GM23248 (cell line): Measurements from ENCODE around the gene FSTL4. TPM values are rescaled to one million over a fixed set of nuclear protein-coding genes. Genes with fewer than 3 reads are reported as not detected.

Experiments used
- DNase-seq: peaks from one replicate; pipeline ENCODE4 v3.0.0-alpha.2; 2015
- H2AFZ ChIP-seq: fragments of 200-600 bp; sonication (generic); 2 replicates; pipeline ENCODE4 v1.6.1; 2016; ENCODE audit warnings: antibody characterized with exemption
- H3F3A ChIP-seq: fragments of 200-600 bp; sonication (generic); 2 replicates; pipeline ENCODE4 v1.6.1; 2016; ENCODE audit warnings: mild to moderate bottlenecking, antibody characterized with exemption, mixed run types; ENCODE audit not compliant: insufficient read depth
- H3K27ac ChIP-seq: fragments of 200-600 bp; sonication (generic); 2 replicates; pipeline ENCODE4 v1.5.1; 2016; ENCODE audit warnings: mild to moderate bottlenecking
- H3K27me3 ChIP-seq: fragments of 200-600 bp; sonication (generic); replicated peaks from 2 replicates; pipeline ENCODE4 v1.6.1; 2016; ENCODE audit warnings: mild to moderate bottlenecking; ENCODE audit not compliant: insufficient read depth
- H3K36me3 ChIP-seq: fragments of 200-600 bp; sonication (generic); 2 replicates; pipeline ENCODE4 v1.6.1; 2016; ENCODE audit warnings: low read depth, mild to moderate bottlenecking
- H3K4me1 ChIP-seq: fragments of 200-600 bp; sonication (generic); 2 replicates; pipeline ENCODE4 v1.6.1; 2016; ENCODE audit warnings: mild to moderate bottlenecking; ENCODE audit not compliant: insufficient read depth
- H3K4me2 ChIP-seq: fragments of 200-600 bp; sonication (generic); one replicate; pipeline ENCODE4 v1.6.1; 2016; ENCODE audit warnings: mild to moderate bottlenecking; ENCODE audit not compliant: unreplicated experiment
- H3K4me3 ChIP-seq: fragments of 200-600 bp; sonication (generic); 2 replicates; pipeline ENCODE4 v1.5.1; 2016; ENCODE audit warnings: mild to moderate bottlenecking
- H3K79me2 ChIP-seq: fragments of 200-600 bp; sonication (generic); 2 replicates; pipeline ENCODE4 v1.6.1; 2016; ENCODE audit warnings: mild to moderate bottlenecking; ENCODE audit not compliant: insufficient read depth
- H3K9ac ChIP-seq: fragments of 200-600 bp; sonication (generic); 2 replicates; pipeline ENCODE4 v1.6.1; 2016; ENCODE audit warnings: mild to moderate bottlenecking
- H3K9me2 ChIP-seq: fragments of 200-600 bp; sonication (generic); 2 replicates; pipeline ENCODE4 v1.6.1; 2016; ENCODE audit warnings: mixed run types, mild to moderate bottlenecking, moderate library complexity; ENCODE audit not compliant: insufficient read depth
- H3K9me3 ChIP-seq: fragments of 200-600 bp; sonication (generic); one replicate; pipeline ENCODE4 v1.6.1; 2017; ENCODE audit warnings: low read depth
- H4K20me1 ChIP-seq: fragments of 200-600 bp; sonication (generic); 2 replicates; pipeline ENCODE4 v1.6.0; 2016; ENCODE audit not compliant: insufficient read depth
- EZH2 ChIP-seq: fragments of 200-600 bp; sonication (generic); IDR thresholded peaks from 2 replicates; pipeline ENCODE4 v1.6.1; 2018; ENCODE audit warnings: antibody characterized with exemption, mild to moderate bottlenecking; ENCODE audit not compliant: insufficient read depth, poor library complexity, severe bottlenecking
- EZH2phosphoT487 ChIP-seq: fragments of 200-600 bp; sonication (generic); IDR thresholded peaks from 2 replicates; pipeline ENCODE4 v1.6.1; 2018; ENCODE audit warnings: antibody characterized with exemption, moderate library complexity, mild to moderate bottlenecking, low read depth; ENCODE audit not compliant: insufficient read depth
- WGBS, 2 experiments: methylation state at CpG; one replicate each; pipeline ENCODE4 v1.1.6; 2015 to 2017; ENCODE audit warnings: low lambda C conversion rate in 2 of 2, low coverage in 1 of 2; ENCODE audit errors: missing lambda C conversion rate in 2 of 2; 5-methylcytosine and 5-hydroxymethylcytosine counted together
- in situ Hi-C: fragments of 300-500 bp; cut with MboI; formaldehyde crosslinking; loops from 2 replicates; pipeline ENCODE4 v1.15.0; 2020
- polyA plus RNA-seq: library from polyadenylated mRNA; unstranded; fragments of >200 nt; fragmentation: Nextera tagmentation; extraction: Ambion mirVana; gene quantifications from 2 replicates; pipeline ENCODE4 v1.2.1, GENCODE V29; 2016
- total RNA-seq: library from RNA; depleted of rRNA; stranded (reverse); fragments of >200 nt; shearing (Covaris generic); gene quantifications from 2 replicates; pipeline ENCODE4 v1.2.3, GENCODE V29; 2014

FSTL4 gene
- total and polyA plus RNA-seq, 2 experiments from 2014 or later, result not detected

- WGBS, 2 experiments, result 44 to 56% methylated on average over 4 of the region's 4 CpGs
- DNase-seq, result no peak
- Histone ChIP-seq H3K79me2 (no peaks in the 10 kb centered on the region), H4K20me1 (no peaks in the 10 kb centered on the region), H3K36me3 (no peaks in the 10 kb centered on the region), H3F3A (no peaks in the 10 kb centered on the region), H3K9ac (no peak overlapping the region), H3K9me2 (no peaks in the 10 kb centered on the region), H2AFZ (no peak overlapping the region), H3K4me3 (no peak overlapping the region), H3K27ac (no peak overlapping the region), H3K9me3 (no peaks in the 10 kb centered on the region), H3K4me2 (no peak overlapping the region), H3K27me3 (no peaks in the 10 kb centered on the region; the same call in 1 of the 2 replicates), H3K4me1 (no peaks in the 10 kb centered on the region)
- TF ChIP-seq EZH2phosphoT487 (no peak), EZH2 (no peak)
- in situ Hi-C loops, result no loop called here
Observed at GRCh38 chr5:133653760-133654049, 41.4 kb upstream of the FSTL4 start.

- no peak for DNase-seq
- Histone ChIP-seq H2AFZ (no peak overlapping the region), H3K9me3 (no peaks in the 10 kb centered on the region), H3K27me3 (no peaks in the 10 kb centered on the region; the same call in 1 of the 2 replicates), H3K4me3 (no peak overlapping the region), H3K9ac (no peak overlapping the region), H3F3A (no peaks in the 10 kb centered on the region), H3K9me2 (no peaks in the 10 kb centered on the region), H3K36me3 (no peaks in the 10 kb centered on the region), H3K79me2 (no peaks in the 10 kb centered on the region), H4K20me1 (no peaks in the 10 kb centered on the region), H3K4me2 (no peak overlapping the region), H3K4me1 (no peaks in the 10 kb centered on the region), H3K27ac (no peak overlapping the region)
- WGBS, 2 experiments, result 45% methylated on average over 9 of the region's 9 CpGs
- in situ Hi-C loops, result no loop called here
- TF ChIP-seq EZH2phosphoT487 (no peak), EZH2 (no peak)
Observed at GRCh38 chr5:133652951-133653759, 40.8 kb upstream of the FSTL4 start.

GRCh38 chr5:133644000-133644865 is 31.9 kb upstream of the FSTL4 start:
- in situ Hi-C loops, result no loop called here
- no peak overlapping the region for H3K27ac ChIP-seq
- no peak overlapping the region for H3K4me3 ChIP-seq
- no peak for TF ChIP-seq EZH2
- TF ChIP-seq EZH2phosphoT487, result no peak
- H3K27me3 ChIP-seq, result peaks cover 3% of the 10 kb centered on the region; the same call in 1 of the 2 replicates
- H3K4me2 ChIP-seq, result no peak overlapping the region
- no peaks in the 10 kb centered on the region for H3K79me2 ChIP-seq
- H2AFZ ChIP-seq, result no peak overlapping the region
- no peaks in the 10 kb centered on the region for H3K36me3 ChIP-seq
- no peaks in the 10 kb centered on the region for H3K4me1 ChIP-seq
- no peaks in the 10 kb centered on the region for H3K9me2 ChIP-seq
- H3K9me3 ChIP-seq, result no peaks in the 10 kb centered on the region
- DNase-seq, result no peak
- no peaks in the 10 kb centered on the region for H3F3A ChIP-seq
- H4K20me1 ChIP-seq, result no peaks in the 10 kb centered on the region
- WGBS, 2 experiments, result 43 to 47% methylated on average over 8 of the region's 8 CpGs
- no peak overlapping the region for H3K9ac ChIP-seq

GRCh38 chr5:133643365-133643764 is 31.0 kb upstream of the FSTL4 start:
- no peak overlapping the region for H2AFZ ChIP-seq
- H4K20me1 ChIP-seq, result no peaks in the 10 kb centered on the region
- no peaks in the 10 kb centered on the region for H3K79me2 ChIP-seq
- peaks cover 3% of the 10 kb centered on the region; the same call in 1 of the 2 replicates for H3K27me3 ChIP-seq
- H3K9ac ChIP-seq, result no peak overlapping the region
- H3K9me2 ChIP-seq, result no peaks in the 10 kb centered on the region
- no peak for DNase-seq
- no peak overlapping the region for H3K4me2 ChIP-seq
- WGBS, 2 experiments, result 34 to 53% methylated on average over 4 of the region's 4 CpGs
- no peaks in the 10 kb centered on the region for H3K9me3 ChIP-seq
- TF ChIP-seq EZH2 (no peak), EZH2phosphoT487 (no peak)
- H3K4me1 ChIP-seq, result no peaks in the 10 kb centered on the region
- H3K4me3 ChIP-seq, result no peak overlapping the region
- H3K27ac ChIP-seq, result no peak overlapping the region
- no peaks in the 10 kb centered on the region for H3K36me3 ChIP-seq
- no peaks in the 10 kb centered on the region for H3F3A ChIP-seq
- in situ Hi-C loops, result no loop called here
